GM12878 (cell line): ENCODE results near the gene CNTNAP2. TPM values are rescaled to one million over a fixed set of nuclear protein-coding genes. Genes with fewer than 3 reads are reported as not detected.

ENCODE experiments used
- ATAC-seq: fragments of 200-7000 bp; cut with Tn5 transposase; 3 replicates; pipeline ENCODE4 v1.9.1; 2020; ENCODE audit warnings: mild to moderate bottlenecking, moderate library complexity
- BruUV-seq: library from RNA; stranded (reverse); fragments of 400-500 nt; replicated peaks from 2 replicates; lab custom pipeline; 2021; lab: Mats Ljungman, UMichigan
- CTCF ChIA-PET: fragments of 300-600 bp; sonication (Branson Sonifier 250); formaldehyde crosslinking; extraction: SDS; loops from one replicate; lab custom pipeline; 2021; ENCODE audit warnings: inconsistent platforms; lab: Yijun Ruan, JAX
- POLR2A ChIA-PET: fragments of 350-600 bp; formaldehyde crosslinking; extraction: SDS; loops from one replicate; lab custom pipeline; 2021; ENCODE audit warnings: inconsistent platforms; lab: Charles Lee
- RAD21 ChIA-PET: fragments of 300-600 bp; sonication (Branson Sonifier 250); formaldehyde crosslinking; loops from one replicate; lab custom pipeline; 2023; ENCODE audit warnings: antibody characterized with exemption; ENCODE audit not compliant: unreplicated experiment; lab: Charles Lee
- SMC1A ChIA-PET: fragments of 300-600 bp; sonication (Branson Sonifier 250); formaldehyde crosslinking; loops from one replicate; lab custom pipeline; 2023; ENCODE audit not compliant: unreplicated experiment, uncharacterized antibody; lab: Charles Lee
- DNase-seq: peaks from one replicate; pipeline ENCODE4 v3.0.0-alpha.2; 2011; ENCODE audit warnings: low read depth, low spot score
- FAIRE-seq: peaks from 3 replicates; lab custom pipeline; 2011; peaks lifted over from hg19 to GRCh38; lab: Jason Lieb, UNC
- H2AFZ ChIP-seq: 2 replicates; pipeline ENCODE4 v1.6.0; 2011; ENCODE audit warnings: low read depth, low read length, control low read depth; ENCODE audit not compliant: control insufficient read depth
- H3K27ac ChIP-seq: 2 replicates; pipeline ENCODE4 v1.5.1; 2011; ENCODE audit warnings: control low read depth; ENCODE audit not compliant: control insufficient read depth, insufficient read depth
- H3K27me3 ChIP-seq, 2 experiments: replicated peaks in 1 of 2; 2 replicates each; pipeline versions ENCODE4 v1.6.0 to v1.6.1; 2011; ENCODE audit warnings: low read length in 1 of 2; ENCODE audit not compliant: control insufficient read depth in 2 of 2, insufficient read depth in 2 of 2
- H3K36me3 ChIP-seq, 2 experiments: 2 replicates each; pipeline ENCODE4 v1.5.1; 2011; ENCODE audit warnings: low read length in 1 of 2; ENCODE audit not compliant: control insufficient read depth in 2 of 2, insufficient read depth in 2 of 2
- H3K4me1 ChIP-seq: 2 replicates; pipeline ENCODE4 v1.6.1; 2011; ENCODE audit warnings: mild to moderate bottlenecking, low read length, moderate library complexity, mixed read lengths; ENCODE audit not compliant: control insufficient read depth, insufficient read depth
- H3K4me2 ChIP-seq: 2 replicates; pipeline ENCODE4 v1.6.0; 2011; ENCODE audit warnings: control low read depth; ENCODE audit not compliant: control insufficient read depth, insufficient read depth
- H3K4me3 ChIP-seq: fragments of 200-600 bp; sonication (generic); 2 replicates; pipeline ENCODE4 v1.5.1; 2016
- H3K79me2 ChIP-seq: 2 replicates; pipeline ENCODE4 v1.6.0; 2011; ENCODE audit warnings: low read length; ENCODE audit not compliant: control insufficient read depth, insufficient read depth
- H3K9ac ChIP-seq: 2 replicates; pipeline ENCODE4 v1.8.0; 2011; ENCODE audit warnings: low read length, control low read depth, mixed read lengths; ENCODE audit not compliant: control insufficient read depth, insufficient read depth
- H3K9me3 ChIP-seq: replicated peaks from 3 replicates; pipeline ENCODE4 v1.5.1; 2011; ENCODE audit warnings: mild to moderate bottlenecking, low read length; ENCODE audit not compliant: control insufficient read depth, insufficient read depth
- H4K20me1 ChIP-seq: 2 replicates; pipeline ENCODE4 v1.6.0; 2011; ENCODE audit not compliant: control insufficient read depth, insufficient read depth
- BRCA1 ChIP-seq: IDR thresholded peaks from 2 replicates; pipeline ENCODE4 v1.6.1; 2011; ENCODE audit warnings: low read depth, low read length, improper control_type of control experiment
- CREB1 ChIP-seq: IDR thresholded peaks from 2 replicates; pipeline ENCODE4 v1.6.1; 2012; ENCODE audit warnings: low read depth, mild to moderate bottlenecking, inconsistent platforms
- IKZF1 ChIP-seq: fragments of 450-650 bp; conservative IDR thresholded peaks from 2 replicates; pipeline ENCODE4 v1.6.1; 2017; ENCODE audit warnings: antibody characterized with exemption, mild to moderate bottlenecking
- NFIC ChIP-seq: IDR thresholded peaks from 2 replicates; pipeline ENCODE4 v1.6.1; 2012; ENCODE audit warnings: low read depth, mild to moderate bottlenecking, inconsistent platforms, low read length, moderate library complexity
- PAX8 ChIP-seq: fragments of 450-650 bp; IDR thresholded peaks from 2 replicates; pipeline ENCODE4 v1.6.1; 2017; ENCODE audit warnings: mild to moderate bottlenecking, moderate library complexity
- POU2F2 ChIP-seq: IDR thresholded peaks from 3 replicates; pipeline ENCODE4 v1.6.1; 2011; ENCODE audit warnings: low read depth, mild to moderate bottlenecking, low read length, borderline replicate concordance
- RB1 ChIP-seq: fragments of 450-650 bp; formaldehyde crosslinking; IDR thresholded peaks from 2 replicates; pipeline ENCODE4 v1.6.1; 2017; ENCODE audit warnings: mild to moderate bottlenecking, borderline replicate concordance
- RBBP5 ChIP-seq: fragments of 200-600 bp; sonication (generic); conservative IDR thresholded peaks from 2 replicates; pipeline ENCODE4 v1.6.1; 2016
- SREBF1 ChIP-seq: IDR thresholded peaks from 2 replicates; pipeline ENCODE4 v1.6.1; 2012; ENCODE audit warnings: mild to moderate bottlenecking, low read length
- TAF1 ChIP-seq: IDR thresholded peaks from 2 replicates; pipeline ENCODE4 v1.6.1; 2011; ENCODE audit warnings: mild to moderate bottlenecking, low read depth, low read length, borderline replicate concordance
- ZNF207 ChIP-seq: fragments of 450-650 bp; IDR thresholded peaks from 2 replicates; pipeline ENCODE4 v1.6.1; 2014; ENCODE audit warnings: antibody characterized with exemption, mild to moderate bottlenecking, borderline replicate concordance
- ZSCAN29 ChIP-seq: fragments of 450-650 bp; IDR thresholded peaks from 2 replicates; pipeline ENCODE4 v1.6.1; 2017; ENCODE audit warnings: mild to moderate bottlenecking, moderate library complexity
- WGBS: methylation state at CpG from one replicate; pipeline ENCODE4 v1.1.6; 2016; ENCODE audit warnings: low lambda C conversion rate; ENCODE audit not compliant: insufficient replicate concordance, insufficient coverage; ENCODE audit errors: missing lambda C conversion rate; 5-methylcytosine and 5-hydroxymethylcytosine counted together
- in situ Hi-C: fragments of 300-500 bp; cut with MboI; formaldehyde crosslinking; loops from 9 replicates; pipeline ENCODE4 v1.14.3; 2018; ENCODE audit warnings: mixed read lengths
- intact Hi-C: fragments of 100-400 bp; cut with micrococcal nuclease; formaldehyde crosslinking; loops from one replicate; pipeline ENCODE4 v1.14.2; 2022; ENCODE audit not compliant: unreplicated experiment
- polyA plus RNA-seq, 11 experiments: library from polyadenylated mRNA; depleted of rRNA in 4 of 11; unstranded in 6 of 11; stranded (reverse) in 5 of 11; fragments of >200 nt; fragmentation: Nextera tagmentation in 4 of 11; fragmentation: Illumina TruSeq in 1 of 11; extraction: Ambion mirVana in 4 of 11; extraction: Trizol in 1 of 11; gene quantifications; 1 replicate in 1 of 11; 2 replicates in 10 of 11; pipeline versions ENCODE4 v1.2.1 to v1.2.3, GENCODE V29; 2011 to 2016; ENCODE audit warnings: inconsistent platforms in 2 of 11, missing spikeins in 2 of 11, low read depth in 1 of 11
- total RNA-seq, 4 experiments: library from RNA; depleted of rRNA in 3 of 4; stranded (reverse); fragments of >200 nt in 3 of 4; fragmentation: Illumina TruSeq in 1 of 4; extraction: Trizol in 1 of 4; gene quantifications; 2 replicates each; pipeline versions ENCODE4 v1.2.1 to v1.2.3, GENCODE V29; 2013 to 2021
- TF ChIP-seq, protein P1 (sequence below), 3 experiments: IDR thresholded peaks in 2 of 3; conservative IDR thresholded peaks in 1 of 3; 2 replicates each; pipeline ENCODE4 v1.5.1; 2011; ENCODE audit warnings: low read depth in 3 of 3, low read length in 3 of 3, mild to moderate bottlenecking in 3 of 3, control low read depth in 2 of 3, moderate library complexity in 2 of 3, inconsistent platforms in 1 of 3, mixed read lengths in 1 of 3; ENCODE audit not compliant: control insufficient read depth in 2 of 3, insufficient read depth in 1 of 3; ENCODE audit errors: extremely low read depth in 1 of 3
- TF ChIP-seq, protein P2 (sequence below): IDR thresholded peaks from 2 replicates; pipeline ENCODE4 v1.6.1; 2012; ENCODE audit warnings: low read depth, low read length, improper control_type of control experiment
- TF ChIP-seq, protein P3 (sequence below): fragments of 450-650 bp; formaldehyde crosslinking; IDR thresholded peaks from 2 replicates; pipeline ENCODE4 v1.5.0; 2022; ENCODE audit warnings: mild to moderate bottlenecking, missing genetic modification characterization

CNTNAP2 gene
- total and polyA plus RNA-seq, 10 of the 15 experiments (the other 5 are each of a cell fraction or from before 2014, with no cell fraction given): 0.03 to 0.08 (median 0.03) TPM; not detected in 7

DNA sequence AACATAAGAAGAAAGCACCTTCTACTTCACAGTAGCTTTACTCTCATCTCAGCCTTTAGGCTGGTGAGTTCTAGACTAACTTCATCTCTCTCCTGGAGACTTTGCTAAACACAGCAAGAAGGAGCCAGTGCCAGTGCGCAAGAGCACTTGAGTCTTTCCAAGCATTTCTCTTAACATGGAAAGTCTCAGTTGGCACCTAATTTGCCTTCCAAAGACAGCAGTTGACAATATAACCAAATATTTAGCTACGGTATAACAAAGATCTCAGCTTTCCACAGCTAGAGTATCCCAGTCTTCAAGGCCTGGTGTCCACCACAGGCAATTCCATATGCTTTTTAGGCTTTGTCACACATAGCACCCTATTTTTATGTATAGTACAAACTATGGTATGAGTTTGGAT lies 1204.9 kb downstream of the CNTNAP2 start:
- ATAC-seq (no peak), FAIRE-seq (no peak), DNase-seq (no peak)
- no peaks in the 10 kb centered on the region for H3K27me3 ChIP-seq
- no peak overlapping the region for H3K4me2 ChIP-seq
- in situ Hi-C loops: no loop called here
- H3K4me1 ChIP-seq: no peaks in the 10 kb centered on the region
- POLR2A ChIA-PET: no interaction called here
- 55% methylated on average over 2 of the region's 2 CpGs for WGBS
- no peak for TF ChIP-seq TAF1
- no peak for TF ChIP-seq CREB1
- no peak for TF ChIP-seq SREBF1
- TF ChIP-seq NFIC: no peak
- TF ChIP-seq RB1: no peak
- no peak for TF ChIP-seq RBBP5
- no peak for TF ChIP-seq PAX8
- no peak for TF ChIP-seq IKZF1
- no peak for TF ChIP-seq ZSCAN29
- no peak for TF ChIP-seq ZNF207
- TF ChIP-seq POU2F2: no peak
- TF ChIP-seq, protein P1, sequence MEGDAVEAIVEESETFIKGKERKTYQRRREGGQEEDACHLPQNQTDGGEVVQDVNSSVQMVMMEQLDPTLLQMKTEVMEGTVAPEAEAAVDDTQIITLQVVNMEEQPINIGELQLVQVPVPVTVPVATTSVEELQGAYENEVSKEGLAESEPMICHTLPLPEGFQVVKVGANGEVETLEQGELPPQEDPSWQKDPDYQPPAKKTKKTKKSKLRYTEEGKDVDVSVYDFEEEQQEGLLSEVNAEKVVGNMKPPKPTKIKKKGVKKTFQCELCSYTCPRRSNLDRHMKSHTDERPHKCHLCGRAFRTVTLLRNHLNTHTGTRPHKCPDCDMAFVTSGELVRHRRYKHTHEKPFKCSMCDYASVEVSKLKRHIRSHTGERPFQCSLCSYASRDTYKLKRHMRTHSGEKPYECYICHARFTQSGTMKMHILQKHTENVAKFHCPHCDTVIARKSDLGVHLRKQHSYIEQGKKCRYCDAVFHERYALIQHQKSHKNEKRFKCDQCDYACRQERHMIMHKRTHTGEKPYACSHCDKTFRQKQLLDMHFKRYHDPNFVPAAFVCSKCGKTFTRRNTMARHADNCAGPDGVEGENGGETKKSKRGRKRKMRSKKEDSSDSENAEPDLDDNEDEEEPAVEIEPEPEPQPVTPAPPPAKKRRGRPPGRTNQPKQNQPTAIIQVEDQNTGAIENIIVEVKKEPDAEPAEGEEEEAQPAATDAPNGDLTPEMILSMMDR (IDR thresholded peaks at IDR 0.05 in 2 of 3, conservative IDR thresholded peaks at IDR 0.05 in 1 of 3; ENCODE audit: control insufficient read depth in 2 of 3, extremely low read depth in 1 of 3, insufficient read depth in 1 of 3, low read depth in 3 of 3, low read length in 3 of 3): no peak
- TF ChIP-seq BRCA1: no peak
- TF ChIP-seq, protein P2, sequence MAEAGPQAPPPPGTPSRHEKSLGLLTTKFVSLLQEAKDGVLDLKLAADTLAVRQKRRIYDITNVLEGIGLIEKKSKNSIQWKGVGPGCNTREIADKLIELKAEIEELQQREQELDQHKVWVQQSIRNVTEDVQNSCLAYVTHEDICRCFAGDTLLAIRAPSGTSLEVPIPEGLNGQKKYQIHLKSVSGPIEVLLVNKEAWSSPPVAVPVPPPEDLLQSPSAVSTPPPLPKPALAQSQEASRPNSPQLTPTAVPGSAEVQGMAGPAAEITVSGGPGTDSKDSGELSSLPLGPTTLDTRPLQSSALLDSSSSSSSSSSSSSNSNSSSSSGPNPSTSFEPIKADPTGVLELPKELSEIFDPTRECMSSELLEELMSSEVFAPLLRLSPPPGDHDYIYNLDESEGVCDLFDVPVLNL: no peak
- TF ChIP-seq, protein P3, sequence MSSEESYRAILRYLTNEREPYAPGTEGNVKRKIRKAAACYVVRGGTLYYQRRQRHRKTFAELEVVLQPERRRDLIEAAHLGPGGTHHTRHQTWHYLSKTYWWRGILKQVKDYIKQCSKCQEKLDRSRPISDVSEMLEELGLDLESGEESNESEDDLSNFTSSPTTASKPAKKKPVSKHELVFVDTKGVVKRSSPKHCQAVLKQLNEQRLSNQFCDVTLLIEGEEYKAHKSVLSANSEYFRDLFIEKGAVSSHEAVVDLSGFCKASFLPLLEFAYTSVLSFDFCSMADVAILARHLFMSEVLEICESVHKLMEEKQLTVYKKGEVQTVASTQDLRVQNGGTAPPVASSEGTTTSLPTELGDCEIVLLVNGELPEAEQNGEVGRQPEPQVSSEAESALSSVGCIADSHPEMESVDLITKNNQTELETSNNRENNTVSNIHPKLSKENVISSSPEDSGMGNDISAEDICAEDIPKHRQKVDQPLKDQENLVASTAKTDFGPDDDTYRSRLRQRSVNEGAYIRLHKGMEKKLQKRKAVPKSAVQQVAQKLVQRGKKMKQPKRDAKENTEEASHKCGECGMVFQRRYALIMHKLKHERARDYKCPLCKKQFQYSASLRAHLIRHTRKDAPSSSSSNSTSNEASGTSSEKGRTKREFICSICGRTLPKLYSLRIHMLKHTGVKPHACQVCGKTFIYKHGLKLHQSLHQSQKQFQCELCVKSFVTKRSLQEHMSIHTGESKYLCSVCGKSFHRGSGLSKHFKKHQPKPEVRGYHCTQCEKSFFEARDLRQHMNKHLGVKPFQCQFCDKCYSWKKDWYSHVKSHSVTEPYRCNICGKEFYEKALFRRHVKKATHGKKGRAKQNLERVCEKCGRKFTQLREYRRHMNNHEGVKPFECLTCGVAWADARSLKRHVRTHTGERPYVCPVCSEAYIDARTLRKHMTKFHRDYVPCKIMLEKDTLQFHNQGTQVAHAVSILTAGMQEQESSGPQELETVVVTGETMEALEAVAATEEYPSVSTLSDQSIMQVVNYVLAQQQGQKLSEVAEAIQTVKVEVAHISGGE (CRISPR knock-in tag): no peak
- TF ChIP-seq, all 136 proteins: peak for 0
- Histone ChIP-seq H3K9ac (no peak overlapping the region), H4K20me1 (no peaks in the 10 kb centered on the region), H3K4me3 (no peak overlapping the region), H3K9me3 (no peaks in the 10 kb centered on the region), H2AFZ (no peak overlapping the region), H3K79me2 (no peaks in the 10 kb centered on the region), H3K27ac (no peak overlapping the region), H3K36me3 (no peaks in the 10 kb centered on the region)
- no TSS peak for BruUV-seq
- ChIA-PET RAD21 (no interaction called here), SMC1A (no interaction called here), CTCF (no interaction called here)
- intact Hi-C loops: no loop called here
